Neural crest cell (in vitro differentiated cells): ENCODE measurements around the gene PCID2. TPM values are rescaled to one million over a fixed set of nuclear protein-coding genes. Genes with fewer than 3 reads are reported as not detected.

Experiments used
- DNase-seq: peaks from one replicate; pipeline ENCODE4 v3.0.0; 2021; ENCODE audit warnings: low read depth, mixed read lengths, low spot score
- H3K27ac Mint-ChIP-seq: one replicate; pipeline ENCODE4 v1.8.0; 2021; ENCODE audit warnings: mild to moderate bottlenecking, mixed read lengths; ENCODE audit not compliant: unreplicated experiment
- H3K27me3 Mint-ChIP-seq: 2 replicates; pipeline ENCODE4 v1.8.0; 2021; ENCODE audit warnings: low read depth, mild to moderate bottlenecking, mixed read lengths
- H3K36me3 Mint-ChIP-seq: 2 replicates; pipeline ENCODE4 v1.8.0; 2021; ENCODE audit warnings: low read depth, mild to moderate bottlenecking, mixed read lengths
- H3K4me1 Mint-ChIP-seq: 2 replicates; pipeline ENCODE4 v1.8.0; 2021; ENCODE audit warnings: mixed read lengths
- H3K4me3 Mint-ChIP-seq: one replicate; pipeline ENCODE4 v1.8.0; 2021; ENCODE audit warnings: mild to moderate bottlenecking, mixed read lengths
- H3K9me3 Mint-ChIP-seq: 2 replicates; pipeline ENCODE4 v1.8.0; 2021; ENCODE audit warnings: mixed read lengths
- CTCF ChIP-seq: fragments of 200-600 bp; sonication (generic); conservative IDR thresholded peaks from 2 replicates; pipeline ENCODE4 v1.5.0; 2021; ENCODE audit warnings: antibody characterized with exemption, mild to moderate bottlenecking
- total RNA-seq: library from RNA; stranded (reverse); gene quantifications from 2 replicates; pipeline ENCODE4 v1.2.1, GENCODE V29; 2021

The PCID2 gene
- total RNA-seq, 1 donor from 2014 or later = 60.4 TPM

GRCh38 chr13:113218586-113218985 lies 10.1 kb upstream of the PCID2 start:
- H3K27ac Mint-ChIP-seq = no peak overlapping the region
- no peaks in the 10 kb centered on the region for H3K9me3 Mint-ChIP-seq
- DNase-seq = no peak
- H3K4me3 Mint-ChIP-seq = no peak overlapping the region
- H3K4me1 Mint-ChIP-seq = no peaks in the 10 kb centered on the region
- TF ChIP-seq CTCF = no peak
- no peaks in the 10 kb centered on the region for H3K27me3 Mint-ChIP-seq
- H3K36me3 Mint-ChIP-seq = peaks cover 12% of the 10 kb centered on the region

GRCh38 chr13:113216254-113217048 lies 8.0 kb upstream of the PCID2 start:
- Mint-ChIP-seq H3K27me3 (no peaks in the 10 kb centered on the region), H3K4me3 (no peak overlapping the region), H3K27ac (no peak overlapping the region), H3K4me1 (peaks cover 9% of the 10 kb centered on the region), H3K36me3 (peaks cover 6% of the 10 kb centered on the region), H3K9me3 (no peaks in the 10 kb centered on the region)
- DNase-seq = no peak
- no peak for TF ChIP-seq CTCF

- TF ChIP-seq CTCF = peak; percentile 49
- peaks cover 9% of the 10 kb centered on the region for H3K36me3 Mint-ChIP-seq
- DNase-seq = peak; percentile 22
- peak overlapping the region; percentile 89 for H3K4me3 Mint-ChIP-seq
- peaks cover 33% of the 10 kb centered on the region for H3K4me1 Mint-ChIP-seq
- H3K27me3 Mint-ChIP-seq = no peaks in the 10 kb centered on the region
- no peaks in the 10 kb centered on the region for H3K9me3 Mint-ChIP-seq
- no peak overlapping the region for H3K27ac Mint-ChIP-seq
Measured at GRCh38 chr13:113211774-113212173, 3.3 kb upstream of the PCID2 start.

GRCh38 chr13:113210833-113211232 lies 2.4 kb upstream of the PCID2 start:
- peak overlapping the region; percentile 27 for H3K27ac Mint-ChIP-seq
- H3K36me3 Mint-ChIP-seq = peaks cover 9% of the 10 kb centered on the region
- peak overlapping the region; percentile 89 for H3K4me3 Mint-ChIP-seq
- H3K27me3 Mint-ChIP-seq = no peaks in the 10 kb centered on the region
- no peaks in the 10 kb centered on the region for H3K9me3 Mint-ChIP-seq
- no peak for DNase-seq
- H3K4me1 Mint-ChIP-seq = peaks cover 41% of the 10 kb centered on the region
- TF ChIP-seq CTCF = no peak

- H3K36me3 Mint-ChIP-seq = peaks cover 9% of the 10 kb centered on the region
- H3K4me3 Mint-ChIP-seq = peak overlapping the region; percentile 89
- no peaks in the 10 kb centered on the region for H3K27me3 Mint-ChIP-seq
- peaks cover 51% of the 10 kb centered on the region for H3K4me1 Mint-ChIP-seq
- no peaks in the 10 kb centered on the region for H3K9me3 Mint-ChIP-seq
- H3K27ac Mint-ChIP-seq = no peak overlapping the region
- peak; percentile 40 for DNase-seq
- TF ChIP-seq CTCF = peak; percentile 34
Measured at GRCh38 chr13:113209759-113210421, 1.4 kb upstream of the PCID2 start.
